HG02938 (cell line): ENCODE measurements around the gene CDX1.

Source experiments
- ATAC-seq: cut with Tn5 transposase; IDR thresholded peaks from one replicate; pipeline ENCODE4 v1.9.1; 2021; ENCODE audit warnings: mild to moderate bottlenecking, moderate library complexity; ENCODE audit not compliant: unreplicated experiment

Gene CDX1

DNA sequence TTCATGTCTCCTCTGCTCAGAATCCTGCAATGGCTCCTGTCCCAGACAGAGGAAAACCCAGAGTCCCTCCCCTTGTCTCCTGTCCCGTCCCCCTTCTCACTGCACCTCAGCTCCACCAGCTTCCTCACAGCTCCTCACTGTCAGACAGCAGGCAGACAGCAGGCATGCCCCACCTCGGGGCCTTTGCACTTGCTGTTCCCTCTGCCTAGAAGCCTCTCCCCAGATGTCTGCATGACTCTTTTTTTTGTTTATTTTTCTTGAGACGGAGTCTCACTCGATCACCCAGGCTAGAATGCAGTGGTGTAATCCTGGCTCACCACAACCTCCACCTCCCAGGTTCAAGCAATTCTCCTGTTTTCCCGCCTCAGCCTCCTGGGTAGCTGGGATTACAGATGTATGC is 14.4 kb downstream of the CDX1 start:
- no peak for ATAC-seq

DNA sequence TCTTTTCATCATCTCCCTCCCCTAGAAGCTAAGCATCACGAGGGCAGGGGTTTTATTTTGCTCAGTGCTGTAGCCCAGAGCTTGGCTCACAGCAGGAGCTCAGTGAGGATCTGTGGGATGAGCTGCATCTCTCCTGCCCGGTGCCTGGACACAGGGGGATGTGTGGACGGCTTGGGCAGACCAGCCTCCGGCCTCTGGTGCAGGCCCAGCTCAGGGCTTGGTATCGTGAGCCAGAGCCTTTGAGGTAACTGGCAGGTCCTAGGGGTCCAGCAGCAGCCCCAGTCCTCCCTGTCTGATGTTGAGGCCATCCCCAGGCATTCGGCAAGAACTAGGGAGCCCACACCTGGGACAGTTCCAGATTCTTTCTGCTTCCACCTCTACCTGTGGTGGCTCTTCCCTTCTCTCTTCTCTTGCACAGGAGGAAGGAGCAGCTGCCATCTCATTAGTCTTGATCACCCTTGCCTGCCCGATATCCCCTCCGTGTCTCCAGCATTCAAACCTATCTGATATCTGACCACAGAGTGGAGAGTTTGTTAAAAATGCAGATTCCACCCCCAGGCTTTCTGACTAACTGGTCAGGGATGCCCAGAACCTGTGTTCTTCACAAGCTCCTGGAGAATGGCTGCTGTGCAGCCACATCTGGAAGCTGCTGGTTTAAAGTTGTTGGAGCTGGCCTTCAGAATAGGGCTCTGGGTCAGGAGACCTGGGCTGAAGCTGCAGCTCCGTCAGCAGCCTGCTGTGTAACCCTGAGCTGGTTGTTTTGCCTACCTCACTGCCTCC is 15.4 kb downstream of the CDX1 start:
- ATAC-seq, result no peak

DNA sequence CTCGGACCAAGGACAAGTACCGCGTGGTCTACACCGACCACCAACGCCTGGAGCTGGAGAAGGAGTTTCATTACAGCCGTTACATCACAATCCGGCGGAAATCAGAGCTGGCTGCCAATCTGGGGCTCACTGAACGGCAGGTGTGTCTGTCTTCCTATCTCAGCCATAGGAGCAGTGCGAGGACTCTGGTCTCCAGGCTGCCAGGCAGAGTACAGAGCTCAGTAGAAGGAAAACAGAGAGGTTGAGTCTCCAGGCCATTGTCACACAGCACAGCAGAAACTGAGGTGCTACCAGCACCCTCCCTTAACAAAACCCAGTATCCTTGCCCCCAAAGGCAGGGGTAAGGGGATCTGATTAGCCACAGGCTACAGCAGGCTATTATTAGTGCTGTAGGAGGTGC is 16.2 kb downstream of the CDX1 start:
- ATAC-seq, result no peak

DNA sequence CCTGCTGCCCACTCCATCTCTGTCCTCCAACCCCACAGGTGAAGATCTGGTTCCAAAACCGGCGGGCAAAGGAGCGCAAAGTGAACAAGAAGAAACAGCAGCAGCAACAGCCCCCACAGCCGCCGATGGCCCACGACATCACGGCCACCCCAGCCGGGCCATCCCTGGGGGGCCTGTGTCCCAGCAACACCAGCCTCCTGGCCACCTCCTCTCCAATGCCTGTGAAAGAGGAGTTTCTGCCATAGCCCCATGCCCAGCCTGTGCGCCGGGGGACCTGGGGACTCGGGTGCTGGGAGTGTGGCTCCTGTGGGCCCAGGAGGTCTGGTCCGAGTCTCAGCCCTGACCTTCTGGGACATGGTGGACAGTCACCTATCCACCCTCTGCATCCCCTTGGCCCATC is 16.9 kb downstream of the CDX1 start:
- ATAC-seq, result no peak

DNA sequence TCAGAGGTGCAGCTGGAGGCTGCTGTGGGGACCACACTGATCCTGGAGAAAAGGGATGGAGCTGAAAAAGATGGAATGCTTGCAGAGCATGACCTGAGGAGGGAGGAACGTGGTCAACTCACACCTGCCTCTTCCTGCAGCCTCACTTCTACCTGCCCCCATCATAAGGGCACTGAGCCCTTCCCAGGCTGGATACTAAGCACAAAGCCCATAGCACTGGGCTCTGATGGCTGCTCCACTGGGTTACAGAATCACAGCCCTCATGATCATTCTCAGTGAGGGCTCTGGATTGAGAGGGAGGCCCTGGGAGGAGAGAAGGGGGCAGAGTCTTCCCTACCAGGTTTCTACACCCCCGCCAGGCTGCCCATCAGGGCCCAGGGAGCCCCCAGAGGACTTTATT is 17.4 kb downstream of the CDX1 start:
- no peak for ATAC-seq

DNA sequence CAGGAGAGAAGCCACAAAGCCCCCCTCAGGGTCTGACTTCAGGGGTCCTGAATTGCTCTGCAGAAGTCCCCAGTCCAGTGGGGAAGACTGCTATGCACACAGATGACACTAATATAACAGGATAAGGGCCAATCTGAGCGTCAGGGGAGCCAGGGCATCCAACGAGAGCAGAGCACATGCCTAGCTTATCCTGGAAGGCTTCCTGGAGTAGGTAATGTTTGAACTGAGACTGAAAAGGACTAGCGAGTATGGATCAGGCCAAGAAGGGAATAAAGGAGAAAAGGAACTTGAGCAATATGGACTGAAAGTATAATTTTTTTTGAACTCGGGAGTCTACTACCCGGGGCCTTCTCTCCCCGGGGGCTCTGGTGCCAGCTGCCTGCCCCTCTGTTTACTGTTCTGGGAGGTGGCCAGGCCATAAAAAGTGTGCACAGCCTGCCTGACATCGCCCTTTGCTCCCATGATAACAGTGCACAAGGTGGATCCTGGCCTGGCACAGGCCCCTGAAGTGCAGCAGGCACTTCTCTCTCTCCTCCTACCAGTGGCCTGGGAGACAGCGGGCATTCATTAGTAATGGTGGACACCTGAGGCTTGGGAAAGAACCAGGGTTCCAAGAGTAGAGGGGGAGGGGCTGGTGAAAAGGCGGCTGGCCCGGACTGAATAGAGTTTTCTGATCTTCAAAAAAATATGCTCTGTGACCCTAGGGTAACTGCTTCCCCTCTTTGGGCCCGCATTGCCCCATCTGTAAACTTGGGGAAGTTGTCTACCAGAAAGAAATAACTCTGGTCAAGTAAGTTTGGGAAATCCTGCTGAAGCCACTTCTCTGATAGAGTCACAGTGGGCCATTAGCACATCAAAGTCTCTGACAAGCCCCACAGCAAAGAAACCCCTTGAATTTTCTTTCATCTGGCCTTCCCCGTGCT is 18.7 kb downstream of the CDX1 start:
- ATAC-seq, result no peak

DNA sequence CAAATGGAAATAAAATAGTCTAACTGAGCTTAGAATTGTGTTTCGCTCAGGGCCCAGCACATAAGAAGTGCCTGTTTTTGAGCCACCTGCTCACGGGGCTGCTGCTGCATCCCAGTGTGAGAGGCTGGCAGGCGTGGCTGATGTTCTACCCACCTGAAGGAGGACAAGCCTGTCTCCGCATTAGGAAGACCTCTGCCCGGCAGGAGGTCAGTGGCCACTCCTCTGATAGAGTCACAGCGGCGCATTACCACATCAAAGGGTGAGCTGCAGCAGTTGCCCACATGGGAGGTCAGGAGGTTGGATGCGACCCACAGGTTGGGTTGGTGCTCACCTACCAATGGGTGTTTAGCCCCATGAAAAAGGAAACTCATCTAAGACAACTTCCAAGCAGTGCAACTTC is 19.6 kb downstream of the CDX1 start:
- ATAC-seq, result no peak

DNA sequence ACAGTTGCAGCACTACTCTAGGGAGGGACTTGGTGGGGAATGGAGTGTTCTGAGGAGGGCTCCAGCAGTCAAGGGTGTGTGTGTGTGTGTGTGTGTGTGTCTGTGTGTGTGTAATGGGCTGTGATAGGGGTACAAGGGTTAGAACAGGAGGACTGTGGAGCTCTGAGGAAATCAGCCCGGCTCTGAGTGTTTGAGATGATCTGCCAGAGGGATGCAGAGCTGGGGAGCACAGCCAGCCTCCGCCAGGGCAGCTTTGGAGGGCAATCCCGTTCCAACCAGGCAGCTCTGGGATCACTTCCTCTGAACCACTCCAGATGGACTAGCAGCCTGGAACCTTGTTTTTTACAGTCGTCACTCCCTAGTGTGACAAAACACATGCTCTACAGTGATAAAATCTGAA is 20.3 kb downstream of the CDX1 start:
- ATAC-seq, result no peak

DNA sequence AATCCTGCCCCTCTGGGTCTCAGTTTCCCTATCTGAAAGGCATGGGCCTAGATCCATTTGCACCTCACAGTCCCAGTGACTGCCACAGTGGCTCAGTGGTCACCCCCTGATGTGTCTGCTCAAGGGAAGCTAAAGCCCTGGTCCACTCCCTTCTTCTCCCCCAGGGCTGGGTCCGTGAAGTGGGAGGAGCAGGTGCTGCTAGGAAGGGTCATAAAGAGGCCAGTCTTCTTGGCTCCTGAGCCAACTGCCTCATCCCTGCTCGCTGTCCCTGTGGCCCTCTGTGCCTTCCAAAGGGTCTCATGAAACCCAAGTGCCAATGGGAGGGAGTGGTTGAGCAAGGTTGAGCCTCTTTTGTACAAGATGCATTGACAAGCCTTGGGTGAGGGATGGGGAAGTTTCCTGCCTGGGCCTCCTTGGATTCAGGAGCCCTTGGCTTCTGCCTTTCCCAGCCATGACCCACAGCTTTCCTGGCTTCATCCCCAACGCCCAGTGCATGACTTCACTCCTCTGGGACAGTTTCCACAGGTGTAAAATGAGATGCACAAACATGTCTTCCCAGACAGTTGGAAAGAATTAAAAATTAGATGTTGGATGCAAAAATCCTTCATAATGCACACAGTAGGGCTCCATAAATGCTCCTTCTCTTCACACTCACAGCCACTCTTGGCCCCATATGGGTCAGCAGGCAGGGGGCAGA is 21.7 kb downstream of the CDX1 start:
- ATAC-seq, result no peak

DNA sequence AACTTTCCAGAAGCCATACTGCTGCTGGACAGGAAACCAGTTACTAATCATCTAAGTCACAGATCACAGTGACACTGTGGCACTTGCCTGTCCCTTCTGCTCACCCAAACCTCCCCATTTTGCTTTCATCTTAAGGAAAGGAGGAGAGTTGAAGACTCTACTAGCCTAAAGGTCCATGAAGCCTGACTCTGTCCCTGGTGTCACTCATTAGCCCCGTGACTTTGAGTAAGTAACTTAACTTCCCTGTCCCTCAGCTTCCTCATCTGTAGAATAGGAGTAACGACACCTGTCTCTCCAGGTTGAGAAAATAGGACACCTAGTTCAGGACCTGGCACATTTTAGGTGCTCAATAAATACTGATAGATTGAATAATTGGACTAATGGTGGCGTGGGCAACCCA is 22.7 kb downstream of the CDX1 start:
- ATAC-seq, result no peak

DNA sequence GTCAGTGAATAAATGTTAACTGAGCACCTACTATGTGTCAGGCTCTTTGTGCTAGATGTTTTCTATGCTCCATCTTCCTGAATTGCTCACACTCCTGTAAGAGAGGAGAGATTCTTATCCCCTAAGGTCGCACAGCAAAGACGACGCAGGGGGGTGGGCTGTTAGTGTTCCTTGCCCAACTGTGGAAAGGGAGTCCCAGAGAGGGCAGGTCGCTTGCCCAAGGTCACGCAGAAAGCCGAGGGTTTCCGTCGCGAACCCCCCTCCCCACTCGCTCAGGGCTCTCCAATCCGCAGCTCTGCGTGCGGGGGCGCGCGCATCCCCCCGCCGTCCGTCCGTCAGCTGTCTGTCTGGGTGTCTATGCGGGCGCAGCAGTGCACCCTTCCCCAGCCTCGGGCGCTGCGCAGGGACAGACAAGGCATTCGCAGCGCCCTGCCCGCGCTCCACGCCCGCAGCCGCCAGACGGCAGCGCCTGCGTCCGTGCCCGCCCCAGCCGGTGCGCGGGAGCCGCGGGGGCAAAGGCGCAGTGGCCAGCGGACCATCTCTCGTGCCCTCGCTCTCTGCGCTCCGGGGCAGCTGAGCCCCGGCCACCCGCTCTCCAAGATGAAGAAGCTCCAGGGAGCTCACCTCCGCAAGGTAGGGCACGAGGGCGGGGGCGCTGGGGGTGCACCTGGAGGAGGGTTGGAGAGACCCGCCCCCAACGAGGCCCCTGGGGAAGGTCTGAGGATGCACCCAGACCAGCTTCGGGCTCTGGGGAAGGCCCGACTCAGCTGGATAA is 23.3 kb downstream of the CDX1 start, which contains the start of gene SLC6A7:
SLC6A7 (plus strand) TSS at position 335 of the 775 bp plus-strand sequence; CDS start at position 601, 266 bp downstream.
- no peak for ATAC-seq

DNA sequence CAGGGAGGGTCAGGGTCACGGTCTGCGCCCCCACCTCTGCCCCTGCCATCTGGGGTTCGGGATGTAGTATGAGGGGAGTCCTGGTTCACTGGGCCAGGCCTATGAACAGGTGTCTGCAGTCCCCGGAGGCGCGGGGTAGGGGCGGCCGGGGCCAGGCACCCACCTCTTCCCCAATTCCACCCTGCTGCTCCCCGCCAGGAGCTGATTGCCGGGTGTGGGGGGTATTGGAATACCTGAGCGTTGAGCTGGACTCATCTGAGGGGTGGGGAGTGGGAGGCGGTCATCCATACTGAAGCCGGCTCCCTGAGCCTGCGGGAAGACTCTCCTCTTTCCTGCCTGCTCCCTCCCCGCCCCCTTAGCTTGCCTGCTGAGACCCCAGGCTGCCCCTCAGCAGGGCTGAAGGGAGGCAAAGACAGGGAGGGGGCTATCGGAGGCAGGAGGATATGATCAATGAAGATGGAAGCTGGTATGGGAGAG is 24.0 kb downstream of the CDX1 start:
- no peak for ATAC-seq

DNA sequence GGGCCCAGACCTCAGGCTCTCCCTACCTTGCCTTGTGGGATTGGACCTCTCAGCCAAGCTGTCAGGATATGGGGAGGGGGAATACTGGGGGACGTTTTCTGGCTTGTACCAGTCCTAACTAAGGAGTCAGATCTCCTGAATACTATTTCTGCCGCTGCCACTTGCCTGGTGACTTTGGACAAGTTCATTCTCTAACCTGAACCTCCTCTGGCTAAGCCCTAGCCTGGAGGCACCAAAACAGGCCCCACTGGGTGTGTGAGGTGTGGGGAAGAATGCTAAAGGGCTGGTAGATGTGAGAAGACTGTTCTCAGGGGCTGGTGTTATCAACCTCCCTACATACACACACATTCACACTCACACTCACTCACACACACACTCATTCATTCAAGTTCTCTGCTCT is 24.4 kb downstream of the CDX1 start:
- ATAC-seq, result no peak

DNA sequence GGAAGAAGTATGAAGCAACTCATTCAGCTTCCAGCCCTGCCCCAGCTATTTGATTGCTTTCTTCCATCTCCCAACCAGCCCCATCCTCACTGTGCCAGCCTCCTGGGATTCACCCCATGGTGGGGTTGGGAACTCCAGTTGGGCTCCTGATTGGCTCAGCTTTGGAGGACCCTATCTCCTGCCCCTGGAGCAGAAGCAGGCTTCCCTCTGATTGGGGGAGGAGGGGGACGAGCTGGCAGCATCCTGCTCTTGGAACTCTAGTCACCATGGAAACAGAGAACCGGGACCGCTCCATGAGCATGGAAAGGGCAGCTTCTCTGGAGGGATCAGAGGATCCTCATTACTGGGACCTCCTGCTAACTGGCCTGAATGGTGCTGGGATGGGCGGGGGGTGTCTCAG is 25.9 kb downstream of the CDX1 start:
- ATAC-seq, result no peak

DNA sequence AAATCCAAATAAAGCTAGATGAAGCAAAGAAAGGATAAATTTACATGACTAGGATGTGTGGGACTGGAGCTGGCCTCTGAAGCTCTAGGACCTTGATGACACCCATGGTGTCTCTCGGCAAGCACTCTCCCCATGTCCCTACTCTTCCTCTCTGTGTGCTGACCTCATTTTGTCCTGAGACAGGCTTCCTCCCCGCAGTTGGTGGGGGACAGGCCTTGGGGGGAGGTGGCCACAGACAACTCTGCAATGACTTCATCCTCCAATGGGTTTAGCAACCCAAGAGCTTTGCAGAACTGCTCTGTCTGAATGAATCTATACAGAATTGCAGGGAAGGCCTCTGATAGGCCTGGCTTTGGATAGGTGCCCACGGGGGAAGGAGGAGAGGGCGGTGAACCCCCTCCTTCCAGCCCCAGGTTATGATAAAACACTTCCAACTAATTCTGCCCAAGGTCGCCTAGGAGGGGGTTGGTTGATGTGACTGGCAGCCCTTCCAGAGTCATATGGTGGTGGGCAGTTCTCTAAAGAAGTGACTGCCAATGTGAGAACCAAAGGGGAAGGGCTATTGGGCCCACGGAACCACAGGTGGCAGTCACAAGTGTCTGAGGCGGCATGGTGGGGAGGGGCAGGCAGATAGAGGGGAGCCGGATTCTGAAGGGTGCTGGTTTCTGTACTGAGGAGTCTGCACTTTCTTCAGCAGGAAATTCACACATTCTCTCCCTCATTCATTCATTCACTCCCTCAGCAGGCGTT is 29.3 kb downstream of the CDX1 start:
- no peak for ATAC-seq

DNA sequence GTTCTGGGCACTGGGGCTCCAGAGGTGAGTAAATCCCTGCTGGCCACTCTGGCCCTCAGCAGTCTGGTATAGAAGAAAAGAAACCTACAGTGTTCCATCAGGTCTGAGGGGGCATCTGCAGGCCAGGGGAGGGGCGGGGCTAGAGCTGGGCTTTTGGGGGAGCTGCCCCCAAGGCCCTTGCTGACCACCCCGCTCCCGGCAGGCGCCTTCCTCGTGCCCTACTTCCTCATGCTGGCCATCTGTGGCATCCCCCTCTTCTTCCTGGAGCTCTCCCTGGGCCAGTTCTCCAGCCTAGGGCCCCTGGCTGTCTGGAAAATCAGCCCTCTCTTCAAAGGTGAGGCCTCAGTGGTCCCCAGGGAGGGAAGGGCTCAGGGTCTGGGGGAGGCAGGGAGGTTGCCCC is 29.9 kb downstream of the CDX1 start:
- no peak for ATAC-seq

DNA sequence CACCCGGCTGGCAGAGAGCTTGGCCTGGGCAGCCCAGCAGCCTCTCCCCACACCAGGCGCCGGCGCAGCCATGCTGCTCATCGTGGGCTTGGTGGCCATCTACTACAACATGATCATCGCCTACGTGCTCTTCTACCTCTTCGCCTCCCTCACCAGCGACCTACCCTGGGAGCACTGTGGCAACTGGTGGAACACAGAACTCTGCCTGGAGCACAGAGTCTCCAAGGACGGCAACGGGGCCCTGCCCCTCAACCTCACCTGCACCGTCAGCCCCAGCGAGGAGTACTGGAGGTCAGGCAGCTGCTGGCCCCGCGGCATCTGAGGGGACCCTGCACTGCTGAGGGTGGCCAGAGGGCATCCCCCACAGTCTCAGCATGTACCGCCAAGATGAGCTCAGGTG is 30.4 kb downstream of the CDX1 start:
- ATAC-seq, result no peak

DNA sequence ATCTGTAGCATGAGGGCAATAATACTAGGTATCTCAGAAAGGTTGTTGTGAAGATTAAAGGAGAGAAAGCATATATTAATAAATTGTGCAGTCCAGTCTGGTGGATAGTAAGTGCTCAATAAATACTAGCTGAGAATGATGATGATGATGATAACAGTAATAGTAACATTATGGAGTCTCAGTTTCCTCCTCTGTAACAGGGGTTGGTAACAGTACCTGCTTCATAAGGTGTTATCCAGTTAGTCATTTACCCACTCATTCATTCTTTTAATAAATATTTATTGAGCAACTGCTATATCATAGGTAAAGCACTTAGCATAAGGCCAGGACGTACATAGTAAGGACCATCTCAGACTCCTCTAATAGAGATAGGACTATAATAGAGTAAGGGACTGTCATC is 30.9 kb downstream of the CDX1 start:
- no peak for ATAC-seq

DNA sequence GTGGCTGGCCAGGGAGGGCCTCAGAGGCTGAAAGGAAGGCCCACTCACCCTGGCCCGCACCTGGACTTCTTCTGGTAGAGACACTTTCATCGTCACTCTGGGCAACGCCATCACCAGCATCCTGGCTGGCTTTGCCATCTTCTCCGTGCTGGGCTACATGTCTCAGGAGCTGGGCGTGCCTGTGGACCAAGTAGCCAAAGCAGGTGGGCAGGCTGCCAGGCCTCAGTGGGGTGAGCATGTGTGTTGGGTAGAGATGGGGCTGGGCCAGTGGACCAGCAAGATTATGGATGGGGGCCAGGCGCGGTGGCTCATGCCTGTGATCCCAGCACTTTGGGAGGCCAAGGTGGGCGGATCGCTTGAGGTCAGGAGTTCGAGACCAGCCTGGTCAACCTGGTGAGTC is 35.9 kb downstream of the CDX1 start:
- no peak for ATAC-seq
